Activated CD8-positive, alpha-beta memory T cell treated with anti-CD3 and anti-CD28 coated beads for 36 hours (primary cell): ENCODE data around the gene RBM23. TPM values are rescaled to one million over a fixed set of nuclear protein-coding genes. Genes with fewer than 3 reads are reported as not detected.

Experiments
- CTCF ChIA-PET: fragments of 350-600 bp; sonication (Branson Sonifier 250); formaldehyde crosslinking; loops from one replicate; lab custom pipeline; 2021; ENCODE audit warnings: antibody characterized with exemption; lab: Charles Lee
- POLR2A ChIA-PET: fragments of 350-600 bp; sonication (Branson Sonifier 250); formaldehyde crosslinking; loops from one replicate; lab custom pipeline; 2021; ENCODE audit warnings: antibody characterized with exemption; lab: Charles Lee
- total RNA-seq, 2 experiments: library from RNA; stranded (reverse); gene quantifications; one replicate each; pipeline ENCODE4 v1.2.3, GENCODE V29; 2021

RBM23 gene
- total RNA-seq, 2 experiments from 2014 or later: 69.7 to 72.1 TPM

GRCh38 chr14:22926316-22926715, 7.4 kb upstream of the RBM23 start:
- ChIA-PET CTCF (no interaction called here), POLR2A (no interaction called here)

GRCh38 chr14:22925513-22925912, 6.6 kb upstream of the RBM23 start:
- POLR2A ChIA-PET: no interaction called here
- CTCF ChIA-PET: interaction anchor here (0.7 to 1.0 kb wide), 2 partner anchors 24 to 70 kb away, joined by 3 to 4 read pairs; no protein-coding TSS in a partner anchor

GRCh38 chr14:22923746-22924145, 4.8 kb upstream of the RBM23 start:
- ChIA-PET CTCF (no interaction called here), POLR2A (interaction anchor here (0.6 kb wide), 1 partner anchor 99 kb away, joined by 13 read pairs; no protein-coding TSS in a partner anchor)

- POLR2A ChIA-PET: no interaction called here
- CTCF ChIA-PET: interaction anchor here (0.5 kb wide), 1 partner anchor 19 kb away, joined by 4 read pairs; no protein-coding TSS in a partner anchor
Measured at GRCh38 chr14:22922294-22922693, 3.3 kb upstream of the RBM23 start.

- CTCF ChIA-PET: interaction anchor here (6.2 kb wide), 1 partner anchor 9 kb away, joined by 29 read pairs; the partner anchor contains the start of gene PRMT5
- POLR2A ChIA-PET: no interaction called here
Measured at GRCh38 chr14:22920697-22921096, 1.7 kb upstream of the RBM23 start.

GRCh38 chr14:22919601-22919921, 612 bp upstream of the RBM23 start:
- ChIA-PET POLR2A (interaction anchor here (0.9 to 2.0 kb wide), 5 partner anchors 10 to 145 kb away, joined by 3 to 7 read pairs (median 6); partner anchors contain the start of genes HAUS4, LRP10 and PRMT5), CTCF (interaction anchor here (0.6 to 6.2 kb wide), 3 partner anchors 10 to 62 kb away, joined by 3 to 29 read pairs (median 4); partner anchors contain the start of genes AJUBA and PRMT5)

- ChIA-PET POLR2A (interaction anchor here (1.0 to 1.2 kb wide), 2 partner anchors 8 to 35 kb away, joined by 3 to 8 read pairs; no protein-coding TSS in a partner anchor), CTCF (interaction anchor here (0.9 to 6.2 kb wide), 6 partner anchors 11 to 203 kb away, joined by 3 to 29 read pairs (median 5); partner anchors contain the start of genes LRP10 and PRMT5)
Measured at GRCh38 chr14:22915886-22916521, 2.9 kb downstream of the RBM23 start.

- POLR2A ChIA-PET: interaction anchor here (0.6 kb wide), 1 partner anchor 20 kb away, joined by 3 read pairs; no protein-coding TSS in a partner anchor
- CTCF ChIA-PET: interaction anchor here (1.9 to 2.0 kb wide), 2 partner anchors 42 to 44 kb away, joined by 6 to 8 read pairs; partner anchors contain the start of gene LRP10
Measured at GRCh38 chr14:22914836-22915235, 4.1 kb downstream of the RBM23 start.

- ChIA-PET POLR2A (no interaction called here), CTCF (interaction anchor here (1.5 kb wide), 1 partner anchor 11 kb away, joined by 6 read pairs; no protein-coding TSS in a partner anchor)
Measured at GRCh38 chr14:22910916-22911315, 8.0 kb downstream of the RBM23 start.

- ChIA-PET CTCF (interaction anchor here (0.8 to 1.4 kb wide), 3 partner anchors 8 to 339 kb away, joined by 3 to 4 read pairs (median 4); no protein-coding TSS in a partner anchor), POLR2A (interaction anchor here (0.6 kb wide), 1 partner anchor 9 kb away, joined by 3 read pairs; no protein-coding TSS in a partner anchor)
Measured at GRCh38 chr14:22908601-22909000, 10.3 kb downstream of the RBM23 start.

GRCh38 chr14:22907429-22907828, 11.5 kb downstream of the RBM23 start:
- ChIA-PET CTCF (interaction anchor here (0.6 to 1.4 kb wide), 3 partner anchors 10 to 337 kb away, joined by 3 to 4 read pairs (median 4); no protein-coding TSS in a partner anchor), POLR2A (interaction anchor here (1.0 kb wide), 1 partner anchor 9 kb away, joined by 8 read pairs; no protein-coding TSS in a partner anchor)

- POLR2A ChIA-PET: no interaction called here
- CTCF ChIA-PET: interaction anchor here (1.5 kb wide), 1 partner anchor 10 kb away, joined by 3 read pairs; no protein-coding TSS in a partner anchor
Measured at GRCh38 chr14:22906073-22906472, 12.9 kb downstream of the RBM23 start.

- ChIA-PET CTCF (interaction anchor here (0.5 to 1.5 kb wide), 2 partner anchors 10 to 17 kb away, joined by 3 read pairs; no protein-coding TSS in a partner anchor), POLR2A (no interaction called here)
Measured at GRCh38 chr14:22905627-22906026, 13.3 kb downstream of the RBM23 start.

- CTCF ChIA-PET: interaction anchor here (0.6 to 1.4 kb wide), 3 partner anchors 30 to 51 kb away, joined by 3 to 6 read pairs (median 3); no protein-coding TSS in a partner anchor
Measured at GRCh38 chr14:22903742-22904087, 15.2 kb downstream of the RBM23 start.

GRCh38 chr14:22901799-22902198, 17.1 kb downstream of the RBM23 start:
- POLR2A ChIA-PET: no interaction called here
- CTCF ChIA-PET: interaction anchor here (0.8 to 3.0 kb wide), 9 partner anchors 10 to 81 kb away, joined by 3 to 13 read pairs (median 8); partner anchors contain the start of genes PRMT5 and REM2

More at GRCh38 chr14:22903742-22904087, 15.2 kb downstream of the RBM23 start:
- POLR2A ChIA-PET: no interaction called here

- ChIA-PET POLR2A (no interaction called here), CTCF (interaction anchor here (0.7 to 4.2 kb wide), 14 partner anchors 8 to 329 kb away, joined by 3 to 32 read pairs (median 7); partner anchors contain the start of genes LRP10, PRMT5 and REM2)
Measured at GRCh38 chr14:22900081-22900799, 18.7 kb downstream of the RBM23 start.

- POLR2A ChIA-PET: interaction anchor here (0.6 to 0.8 kb wide), 2 partner anchors 15 to 20 kb away, joined by 3 to 4 read pairs; partner anchors contain the start of gene RBM23
- CTCF ChIA-PET: interaction anchor here (0.8 to 4.2 kb wide), 3 partner anchors 26 to 327 kb away, joined by 3 to 32 read pairs (median 8); partner anchors contain the start of gene LRP10
Measured at GRCh38 chr14:22898302-22899090, 20.5 kb downstream of the RBM23 start.

GRCh38 chr14:22897357-22897756, 21.6 kb downstream of the RBM23 start:
- ChIA-PET POLR2A (no interaction called here), CTCF (interaction anchor here (4.2 kb wide), 1 partner anchor 25 kb away, joined by 32 read pairs; the partner anchor contains the start of gene LRP10)
